ENCODE data around the gene CCL25.

- TF ChIP-seq POLR2AphosphoS5 (IDR thresholded peaks at IDR 0.05; ENCODE audit: low read depth, low read length) (no peak), POLR2A (IDR thresholded peaks at IDR 0.05; ENCODE audit: low read depth, low read length) (no peak), TAF1 (IDR thresholded peaks at IDR 0.05; ENCODE audit: borderline replicate concordance, low read depth, low read length) (no peak)
Measured at GRCh38 chr19:8038815-8039214, 13.7 kb upstream of the CCL25 start.
